ENCODE data around the gene GOLT1A.
"Not testable (repeated sequence)": the region's sequence is repeated elsewhere in the genome, so short reads cannot be mapped to it uniquely, and the experiment has no call there.

The GOLT1A gene

DNA sequence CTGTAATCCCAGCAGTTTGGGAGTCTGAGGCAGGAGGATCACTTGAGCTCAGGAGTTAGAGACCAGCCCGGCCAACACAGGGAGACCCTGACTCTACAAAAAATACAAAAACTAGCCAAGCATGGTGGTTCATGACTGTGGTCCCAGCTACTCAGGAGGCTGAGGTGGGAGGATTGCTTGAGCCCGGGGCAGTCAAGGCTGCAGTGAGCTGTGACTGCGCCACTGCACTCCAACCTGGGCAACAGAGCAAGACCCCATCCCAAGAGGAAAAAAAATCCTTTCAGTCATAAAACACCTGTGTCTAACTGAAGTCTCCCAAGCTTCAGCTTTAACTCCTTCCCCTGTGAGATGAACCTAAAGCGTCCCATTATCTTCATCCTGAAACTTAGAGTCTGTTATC is 33.1 kb upstream of the GOLT1A start:
- DNase-seq, result no peak

DNA sequence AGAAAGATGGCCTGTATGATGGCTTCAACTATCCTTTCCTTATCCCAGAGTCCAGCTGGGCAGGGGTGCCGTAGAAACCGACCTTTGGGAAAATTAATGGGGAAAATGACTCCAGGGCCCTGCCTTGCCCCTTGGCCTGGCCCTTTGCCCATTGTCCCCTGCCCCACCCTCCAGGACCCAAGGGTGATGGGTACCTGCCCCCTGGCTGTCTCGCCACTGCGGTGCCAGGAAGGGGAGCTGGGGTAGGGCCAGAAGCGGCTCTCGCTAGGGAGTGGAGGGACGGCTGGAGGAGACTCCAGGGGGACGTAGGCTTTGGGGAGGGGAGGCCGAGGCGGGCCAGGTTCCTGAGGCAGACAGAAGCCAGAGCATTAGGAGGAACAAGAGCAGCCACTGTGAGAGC is 29.1 kb upstream of the GOLT1A start:
- DNase-seq, result no peak

DNA sequence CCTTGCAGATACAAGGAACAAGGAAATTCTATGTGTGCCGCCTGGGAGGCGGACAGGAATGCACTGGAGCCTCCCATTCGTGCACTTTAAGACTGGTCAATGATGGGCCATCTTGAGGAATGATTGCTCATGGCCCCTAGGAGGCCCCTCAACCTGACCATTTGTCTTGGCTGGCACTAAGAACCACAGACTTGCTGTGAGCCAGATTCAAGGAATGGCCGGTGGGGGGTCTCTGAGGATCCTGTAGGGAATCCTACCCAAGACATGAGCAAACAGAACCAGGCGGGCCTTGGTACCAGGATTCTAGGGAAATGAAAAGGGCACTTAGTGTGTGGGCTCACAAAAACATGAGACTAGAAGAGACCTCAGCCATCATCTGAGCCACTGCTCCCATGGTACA is 28.1 kb upstream of the GOLT1A start:
- DNase-seq, result no peak

DNA sequence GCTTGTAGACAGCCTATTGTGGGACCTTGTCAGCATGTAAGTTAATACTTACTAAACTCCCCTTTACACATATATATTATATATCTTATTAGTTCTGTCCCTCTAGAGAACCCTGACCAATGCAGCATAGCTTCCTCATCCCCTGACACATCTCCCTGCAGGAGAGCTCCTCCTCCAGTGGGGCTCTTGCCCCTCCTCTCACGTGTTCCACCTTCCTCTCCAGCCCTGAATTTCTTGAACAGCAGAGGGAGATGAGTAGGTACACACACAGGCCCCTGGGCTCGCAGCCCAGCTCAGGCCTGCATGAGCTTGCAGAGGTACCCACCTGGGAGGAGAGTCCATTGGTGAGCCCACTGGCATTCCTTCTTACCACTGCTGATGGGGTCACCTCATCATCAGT is 27.3 kb upstream of the GOLT1A start:
- no peak for DNase-seq

DNA sequence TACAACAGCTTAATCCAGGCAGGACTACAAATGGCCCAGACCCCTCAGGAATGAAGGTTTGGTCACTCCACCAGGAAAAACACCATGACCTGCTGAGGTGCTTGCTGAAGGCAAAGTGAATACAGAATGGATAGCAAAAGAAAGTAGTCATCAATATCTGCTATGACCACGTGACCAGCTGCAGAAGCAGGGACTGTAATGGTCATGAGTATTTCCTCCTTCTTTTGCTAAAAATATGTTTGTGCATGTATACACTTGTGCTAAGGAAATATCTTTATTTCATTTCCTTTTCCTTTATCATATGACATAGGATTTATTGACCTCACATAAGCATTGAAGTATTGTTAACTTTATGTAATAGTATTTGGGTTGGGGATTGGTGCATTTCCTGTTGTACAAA is 26.4 kb upstream of the GOLT1A start:
- no peak for DNase-seq

DNA sequence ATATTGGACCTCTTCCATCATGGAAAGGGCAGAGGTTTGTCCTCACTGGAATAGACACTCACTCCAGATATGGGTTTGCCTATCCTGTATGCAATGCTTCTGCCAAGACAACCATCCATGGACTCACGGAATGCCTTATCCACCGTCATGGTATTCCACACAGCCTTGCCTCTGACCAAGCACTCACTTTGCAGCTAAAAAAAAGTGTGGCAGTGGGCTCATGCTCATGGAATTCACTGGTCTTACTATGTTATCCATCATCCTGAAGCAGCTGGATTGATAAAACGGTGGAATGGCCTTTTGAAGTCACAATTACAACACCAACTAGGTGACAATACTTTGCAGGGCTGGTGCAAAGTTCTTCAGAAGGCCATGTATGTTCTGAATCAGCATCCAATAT is 25.6 kb upstream of the GOLT1A start:
- not testable (repeated sequence) for DNase-seq

DNA sequence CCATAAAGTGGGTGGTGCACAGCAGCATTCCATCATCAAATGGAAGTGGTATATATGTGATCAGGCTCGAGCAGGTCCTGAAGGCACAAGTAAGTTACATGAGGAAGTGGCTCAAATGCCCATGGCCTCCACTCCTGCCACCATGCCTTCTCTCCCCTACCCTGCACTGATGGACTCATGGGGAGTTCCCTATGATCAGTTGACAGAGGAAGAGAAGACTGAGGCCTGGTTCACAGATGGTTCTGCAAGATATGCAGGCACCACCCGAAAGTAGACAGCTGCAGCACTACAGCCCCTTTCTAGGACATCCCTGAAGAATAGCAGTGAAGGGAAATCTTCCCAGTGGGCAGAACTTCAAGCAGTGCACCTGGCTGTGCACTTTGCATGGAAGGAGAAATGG is 24.7 kb upstream of the GOLT1A start:
- DNase-seq, result not testable (repeated sequence)

DNA sequence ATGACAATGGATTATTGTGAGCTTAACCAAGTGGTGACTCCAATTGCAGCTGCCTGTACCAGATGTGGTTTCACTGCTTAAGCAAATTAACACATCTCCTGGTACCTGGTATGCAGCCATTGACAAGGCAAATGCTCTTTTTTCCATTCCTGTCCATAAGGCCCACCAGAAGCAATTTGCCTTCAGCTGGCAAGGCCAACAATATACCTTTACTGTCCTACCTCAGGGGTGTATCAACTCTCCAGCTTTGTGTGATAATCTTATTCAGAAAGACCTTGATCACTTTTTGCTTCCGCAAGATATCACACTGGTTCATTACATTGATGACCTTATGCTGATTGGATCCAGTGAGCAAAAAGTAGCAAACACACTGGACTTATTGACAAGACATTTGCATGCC is 23.7 kb upstream of the GOLT1A start:
- not testable (repeated sequence) for DNase-seq

DNA sequence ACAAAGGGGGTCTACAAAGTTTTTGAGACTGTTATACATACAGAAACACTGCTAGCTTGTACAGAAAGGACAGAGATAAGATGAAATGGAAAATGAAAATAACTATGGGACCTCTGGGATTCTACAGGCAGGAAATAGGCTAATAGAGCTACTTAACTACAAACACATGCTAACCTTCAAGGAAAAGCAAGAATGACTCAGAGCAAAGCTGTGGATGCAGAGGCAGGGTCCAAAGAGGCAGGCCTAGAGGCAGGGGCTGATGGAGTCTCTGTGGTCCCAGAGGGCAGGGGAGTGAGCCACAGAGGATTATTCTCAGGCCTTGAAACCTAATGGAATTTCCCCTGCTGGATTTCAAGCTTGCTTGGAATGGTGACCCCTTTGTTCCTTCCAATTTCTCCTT is 18.7 kb upstream of the GOLT1A start:
- no peak for DNase-seq

DNA sequence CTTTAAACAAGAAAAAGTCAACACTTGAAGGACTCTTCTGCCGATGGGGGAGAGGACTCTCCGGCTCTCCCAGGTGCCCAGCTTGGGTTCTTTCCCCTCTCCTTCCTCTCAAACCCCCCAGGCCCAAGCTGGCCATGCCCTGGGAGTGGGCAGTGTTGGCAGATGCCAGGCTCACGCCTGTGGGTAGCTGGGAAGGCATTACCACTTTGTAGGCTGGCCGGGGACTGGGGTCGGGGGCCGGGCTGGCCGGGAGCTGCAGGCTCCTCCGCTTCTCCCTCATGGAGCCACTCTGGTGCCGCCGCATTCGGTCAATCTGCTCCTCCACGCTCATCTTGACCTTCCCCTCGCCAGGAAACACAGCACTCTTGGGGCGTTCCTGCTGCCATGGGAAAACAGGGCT is 16.4 kb upstream of the GOLT1A start:
- no peak for DNase-seq

DNA sequence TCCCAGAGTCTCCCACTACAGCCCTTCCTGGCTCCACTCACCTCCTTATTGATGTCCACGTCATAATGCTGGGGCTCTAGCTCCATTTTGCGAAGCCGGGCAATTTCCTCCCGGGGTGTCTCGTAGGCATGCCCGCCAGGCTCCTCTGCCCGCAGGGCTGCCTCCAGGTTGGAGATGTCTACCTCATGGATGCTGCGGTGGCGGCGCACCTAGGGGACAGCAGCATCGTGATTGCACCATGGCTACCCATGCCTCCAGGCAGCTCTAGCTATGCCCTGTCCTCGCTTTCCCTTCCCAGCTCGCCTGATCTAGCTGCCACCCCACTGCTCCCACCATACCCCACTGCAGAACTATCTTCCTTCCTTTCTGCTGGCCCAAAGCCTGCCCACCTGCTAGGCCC is 15.1 kb upstream of the GOLT1A start:
- no peak for DNase-seq

DNA sequence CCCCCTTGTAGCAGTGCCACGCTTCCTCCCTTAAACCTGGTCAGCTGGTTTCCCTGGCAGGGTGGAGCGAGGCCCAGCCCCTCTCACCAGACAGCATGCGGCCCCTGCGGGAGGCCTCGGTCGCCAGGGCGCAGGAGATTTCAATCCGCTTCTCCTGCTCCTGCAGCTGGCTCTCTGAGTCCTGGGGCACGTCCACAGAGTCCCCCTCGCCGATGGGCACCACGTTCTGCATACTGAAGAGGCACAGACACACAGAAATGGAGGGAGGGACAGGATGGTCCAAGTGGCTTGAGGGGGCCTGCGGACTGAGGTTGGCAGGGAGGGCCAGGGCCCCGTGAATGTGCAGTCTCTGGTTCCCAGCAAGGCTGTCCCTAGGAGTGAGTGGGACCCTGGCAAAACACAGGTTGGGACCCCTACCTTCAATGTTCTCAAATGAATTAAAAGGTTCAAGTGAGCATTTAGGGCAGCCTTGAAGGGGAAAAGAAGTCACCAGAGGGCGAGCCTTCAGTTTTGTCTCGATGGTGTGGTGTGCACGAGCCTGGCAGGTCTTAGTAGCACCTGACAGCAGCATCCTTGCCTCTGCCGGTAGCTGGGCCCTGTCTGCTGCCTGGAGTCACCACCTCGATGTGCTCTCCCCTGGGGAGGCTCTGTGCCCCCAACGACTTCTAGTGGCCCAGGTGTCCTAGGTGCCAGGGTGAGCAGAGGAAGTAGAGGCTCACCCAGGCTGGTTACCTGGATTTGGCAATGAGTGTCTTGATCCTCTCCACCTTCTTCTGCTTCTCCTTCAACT is 14.4 kb upstream of the GOLT1A start:
- DNase-seq, result no peak

DNA sequence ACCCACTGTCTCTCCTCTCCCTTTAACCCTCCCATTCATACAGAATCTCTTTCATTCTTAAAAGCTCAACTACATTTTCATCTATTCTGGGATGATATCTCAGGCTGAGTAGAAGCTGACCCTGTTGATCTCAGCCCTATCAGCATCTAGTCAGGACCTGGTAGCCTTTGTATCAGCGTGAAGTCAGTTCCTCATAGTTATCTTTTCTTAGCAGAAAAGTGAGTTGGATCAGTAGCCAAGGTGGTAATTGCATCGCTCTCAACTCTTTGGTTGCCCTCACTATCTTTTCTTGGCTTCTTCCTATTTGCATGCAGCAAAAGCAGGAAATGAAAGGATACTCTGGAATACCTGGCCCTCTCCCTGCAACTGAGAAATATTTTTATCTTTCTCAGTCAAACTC is 13.6 kb upstream of the GOLT1A start:
- DNase-seq, result no peak

DNA sequence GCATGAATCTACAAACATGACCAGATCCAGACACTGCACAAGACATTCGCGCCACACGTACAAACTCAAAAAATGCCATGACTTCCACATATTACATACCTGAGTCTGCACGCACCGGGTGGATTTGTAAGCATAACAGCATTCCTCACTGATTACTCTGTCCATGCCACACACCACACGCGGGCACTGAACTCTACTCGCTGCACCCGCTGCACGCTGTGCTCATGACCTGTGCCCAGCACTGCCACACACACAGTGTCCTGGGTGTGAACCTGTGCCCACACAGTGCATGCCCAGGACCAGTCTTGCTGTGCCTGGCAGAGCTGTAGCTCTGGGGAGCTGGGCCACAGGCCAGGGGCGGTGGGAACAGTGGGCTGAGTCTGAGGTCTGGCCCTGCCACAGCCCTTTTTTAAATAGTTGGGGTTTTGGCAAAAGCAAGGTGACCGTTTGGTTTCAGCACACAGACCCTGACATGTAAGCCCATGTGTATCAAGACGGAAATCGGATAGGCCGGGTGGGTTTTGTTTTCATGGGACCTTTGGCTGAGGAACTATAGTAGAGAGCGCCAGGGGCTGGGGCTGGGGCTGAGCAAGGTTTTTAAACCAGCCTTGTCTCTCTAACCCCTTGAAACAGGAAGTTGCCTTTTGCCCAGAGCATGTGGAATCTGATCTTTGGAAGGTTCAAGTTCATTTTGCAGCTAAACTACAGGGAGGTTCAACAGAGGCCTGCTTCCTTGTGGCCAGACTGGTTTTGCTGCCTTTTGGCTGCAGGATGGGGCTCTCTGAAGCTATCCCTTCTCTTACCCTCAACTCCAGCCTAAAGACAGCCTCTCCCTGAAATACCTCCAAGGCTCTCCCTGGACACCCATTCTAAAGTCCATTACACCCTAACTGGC is 12.3 kb upstream of the GOLT1A start:
- no peak for DNase-seq

DNA sequence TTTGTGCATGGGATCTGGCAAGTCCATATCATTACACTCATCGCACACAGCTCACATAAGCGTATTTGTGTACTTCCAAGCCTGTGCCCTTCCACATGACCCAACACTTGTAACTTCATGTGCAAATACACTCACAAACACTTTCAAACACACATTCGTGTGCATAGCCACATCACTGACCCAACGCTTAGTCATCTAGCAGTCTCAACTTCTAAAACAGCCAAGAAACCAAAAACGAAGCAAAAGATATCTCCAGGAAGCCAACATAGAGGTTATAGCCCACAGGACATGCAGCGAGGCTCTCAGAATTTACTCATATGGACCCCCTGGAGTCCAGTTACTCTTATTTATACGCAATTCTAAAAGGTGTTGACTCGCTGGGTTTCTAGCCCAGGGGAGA is 10.9 kb upstream of the GOLT1A start:
- DNase-seq, result no peak

DNA sequence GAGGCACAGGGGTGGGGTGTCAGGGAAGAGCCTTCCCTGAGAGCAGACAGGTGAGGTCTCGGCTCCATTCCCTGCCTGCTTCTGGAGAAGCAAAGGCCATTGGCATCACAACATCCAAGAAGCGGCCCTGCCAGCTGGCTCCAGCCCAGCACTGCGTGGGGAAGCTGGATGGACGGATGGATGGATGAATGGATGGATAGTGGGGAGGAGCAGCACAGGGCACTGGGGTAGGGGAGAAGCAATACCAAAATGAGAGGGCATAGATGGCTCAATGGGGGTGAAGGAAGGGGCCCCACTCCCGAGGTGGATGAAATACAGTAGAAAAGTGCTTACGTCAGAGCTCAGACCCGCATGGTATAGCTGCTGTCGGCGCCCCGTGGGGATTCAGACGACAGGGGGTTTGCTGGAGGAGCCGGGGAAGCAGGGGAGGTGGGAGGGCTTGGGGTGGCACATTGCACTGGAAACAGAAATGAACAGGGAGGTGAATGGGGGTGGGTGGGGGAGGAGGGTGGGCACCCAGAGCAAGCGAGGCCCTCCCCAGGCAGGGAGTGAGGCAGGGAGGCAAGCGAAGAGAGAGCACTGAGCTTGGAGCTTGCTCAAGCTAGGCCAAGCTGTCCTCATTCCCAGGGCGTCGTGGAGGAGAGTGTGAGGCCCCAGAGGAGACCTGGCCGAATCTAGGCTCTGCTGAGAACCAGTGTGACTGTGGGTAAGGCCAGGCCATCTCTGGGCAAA is 9.5 kb upstream of the GOLT1A start:
- DNase-seq, result no peak

DNA sequence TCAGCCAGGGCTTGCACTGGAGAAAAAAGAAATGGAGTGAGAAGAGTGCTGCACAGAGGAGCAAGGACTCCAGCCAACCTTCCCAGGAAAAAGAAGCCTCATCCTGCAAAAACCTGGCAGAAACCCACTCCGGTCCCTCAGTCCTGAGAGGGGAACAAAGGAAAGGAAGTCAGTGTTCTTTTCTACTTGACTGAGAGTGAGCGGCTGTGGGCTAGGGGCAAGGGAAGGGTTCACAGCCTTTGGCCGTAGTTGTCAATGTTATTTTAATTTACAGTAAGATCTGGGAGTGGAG is 8.9 kb upstream of the GOLT1A start:
- DNase-seq, result no peak

DNA sequence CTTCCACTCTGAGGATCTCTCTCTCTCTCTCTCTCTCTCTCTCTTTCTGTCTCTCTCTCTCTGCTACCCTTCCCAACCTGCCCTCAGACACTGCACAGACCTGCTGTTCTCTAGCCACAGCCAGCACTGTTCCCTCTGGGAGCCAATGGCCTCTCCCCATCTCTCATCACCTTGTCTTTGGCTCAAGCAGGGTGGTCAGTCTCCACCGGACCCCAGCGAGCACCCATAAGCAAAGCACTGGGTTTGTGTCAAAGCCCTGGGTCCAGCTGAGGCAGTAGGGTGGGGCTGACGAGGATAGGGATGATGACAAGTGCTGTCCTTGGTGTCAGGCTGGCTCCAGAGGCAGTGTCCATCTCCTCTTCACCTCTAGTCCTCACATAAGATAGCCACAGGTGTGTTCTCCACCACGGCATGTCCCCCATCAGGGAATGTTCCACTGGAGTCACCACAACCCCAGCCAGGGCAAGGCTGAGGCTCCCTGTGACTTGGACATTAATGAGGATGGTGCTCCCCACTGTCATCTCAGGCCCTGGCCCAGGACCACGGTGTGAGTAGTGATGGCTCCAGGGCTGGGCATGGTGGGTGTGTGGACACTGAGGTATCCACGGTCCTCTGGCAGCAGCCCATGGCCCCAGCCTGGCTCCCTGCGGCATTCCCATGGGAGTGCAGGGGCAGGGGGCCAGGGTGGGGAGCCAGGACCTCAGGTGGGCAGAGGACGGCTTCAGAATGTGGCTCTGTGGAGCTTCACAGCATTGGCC is 8.4 kb upstream of the GOLT1A start:
- no peak for DNase-seq

DNA sequence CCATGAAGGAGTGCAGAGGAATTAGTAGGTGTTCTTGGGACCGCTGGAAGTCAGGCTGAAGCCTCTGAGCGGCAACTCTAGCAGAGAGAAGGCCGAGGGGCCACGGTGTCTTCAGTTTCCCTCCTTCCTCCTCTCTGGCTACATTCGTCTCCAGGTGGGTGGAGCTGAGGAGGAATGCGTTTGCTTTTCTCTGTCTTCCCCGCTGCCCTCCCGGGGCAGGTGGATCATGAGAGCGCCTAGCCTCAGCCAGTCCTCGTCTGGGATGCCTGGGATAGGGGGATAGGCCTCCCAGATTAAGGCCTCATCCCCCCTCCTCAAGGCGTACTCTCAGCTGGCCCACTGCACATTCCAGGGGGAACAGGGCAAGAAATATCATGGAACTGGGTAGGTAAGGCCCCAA is 7.5 kb upstream of the GOLT1A start:
- no peak for DNase-seq

DNA sequence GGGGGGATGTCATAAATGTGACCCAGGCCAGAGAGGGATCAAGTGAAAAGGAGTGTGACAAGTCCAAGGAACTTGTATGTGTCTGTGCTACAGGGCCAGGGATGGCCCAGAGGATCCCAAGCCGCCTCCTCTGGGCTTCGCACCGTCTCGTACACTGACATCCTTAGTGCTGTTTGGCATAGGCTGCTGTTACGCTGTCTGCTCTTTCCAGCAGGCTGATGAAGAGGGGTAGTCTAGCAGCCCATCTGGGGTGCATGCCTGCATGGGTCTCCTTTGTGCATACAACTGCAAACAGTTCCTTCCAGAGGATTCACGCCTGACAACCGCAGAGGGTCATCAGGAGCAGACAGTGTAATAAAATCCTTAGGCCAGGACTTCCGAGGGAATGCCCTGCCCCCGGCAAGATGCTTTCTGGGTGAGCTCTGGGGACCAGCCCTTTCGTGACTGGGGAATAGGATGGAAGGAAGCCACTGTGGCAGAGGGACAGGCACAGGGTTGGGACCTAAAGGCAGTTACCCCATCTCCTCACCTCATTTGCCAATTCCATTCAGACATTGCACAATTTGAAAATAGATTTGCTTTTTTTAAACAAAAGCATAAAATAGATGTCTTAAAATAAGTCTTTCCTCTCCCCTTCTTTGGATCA is 6.3 kb upstream of the GOLT1A start:
- DNase-seq, result no peak

DNA sequence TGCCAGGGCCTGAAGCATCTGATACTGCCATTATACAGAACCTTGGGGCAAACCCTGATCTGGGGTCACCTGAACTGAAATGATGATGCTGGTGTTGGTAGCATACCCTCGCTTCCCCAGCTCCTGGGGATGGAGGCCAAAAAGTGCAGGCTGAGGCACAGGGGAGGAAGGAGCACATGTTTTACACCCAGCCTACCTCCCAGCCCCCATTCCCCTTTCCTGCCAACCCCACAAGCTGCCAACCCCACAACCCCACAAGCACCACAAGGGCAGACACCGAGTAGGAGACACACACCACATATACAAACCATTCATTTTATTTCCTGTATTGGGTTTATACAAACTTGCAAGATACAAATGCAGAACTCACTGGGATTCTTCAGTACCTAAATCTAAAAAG is 4.8 kb upstream of the GOLT1A start:
- no peak for DNase-seq

DNA sequence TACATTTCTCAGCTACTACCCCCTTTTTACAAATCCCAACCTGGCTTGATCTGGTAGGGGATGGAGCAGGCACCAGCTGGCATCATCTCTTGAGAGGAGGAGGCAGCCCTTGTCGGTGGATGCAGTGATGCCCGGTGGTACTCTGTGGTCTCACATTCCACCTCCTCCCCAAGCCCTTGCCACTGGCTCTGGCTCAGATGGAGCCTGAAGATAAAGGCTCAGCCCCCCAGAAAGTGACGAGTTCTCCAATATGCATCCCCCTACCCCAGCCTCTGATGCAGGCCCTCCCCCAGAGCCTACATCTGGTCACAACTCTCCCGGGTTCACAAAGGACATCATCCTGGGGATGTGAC is 3.8 kb upstream of the GOLT1A start:
- DNase-seq, result no peak
